ENCODE results near the gene SSBP3. TPM values are rescaled to one million over a fixed set of nuclear protein-coding genes. Genes with fewer than 3 reads are reported as not detected.

Gene SSBP3
- total and polyA plus RNA-seq, 2 experiments from 2014 or later: 47.4 to 68.6 TPM

GRCh38 chr1:54332781-54333585, 73.2 kb downstream of the SSBP3 start (continued):
- TF ChIP-seq, protein P1, sequence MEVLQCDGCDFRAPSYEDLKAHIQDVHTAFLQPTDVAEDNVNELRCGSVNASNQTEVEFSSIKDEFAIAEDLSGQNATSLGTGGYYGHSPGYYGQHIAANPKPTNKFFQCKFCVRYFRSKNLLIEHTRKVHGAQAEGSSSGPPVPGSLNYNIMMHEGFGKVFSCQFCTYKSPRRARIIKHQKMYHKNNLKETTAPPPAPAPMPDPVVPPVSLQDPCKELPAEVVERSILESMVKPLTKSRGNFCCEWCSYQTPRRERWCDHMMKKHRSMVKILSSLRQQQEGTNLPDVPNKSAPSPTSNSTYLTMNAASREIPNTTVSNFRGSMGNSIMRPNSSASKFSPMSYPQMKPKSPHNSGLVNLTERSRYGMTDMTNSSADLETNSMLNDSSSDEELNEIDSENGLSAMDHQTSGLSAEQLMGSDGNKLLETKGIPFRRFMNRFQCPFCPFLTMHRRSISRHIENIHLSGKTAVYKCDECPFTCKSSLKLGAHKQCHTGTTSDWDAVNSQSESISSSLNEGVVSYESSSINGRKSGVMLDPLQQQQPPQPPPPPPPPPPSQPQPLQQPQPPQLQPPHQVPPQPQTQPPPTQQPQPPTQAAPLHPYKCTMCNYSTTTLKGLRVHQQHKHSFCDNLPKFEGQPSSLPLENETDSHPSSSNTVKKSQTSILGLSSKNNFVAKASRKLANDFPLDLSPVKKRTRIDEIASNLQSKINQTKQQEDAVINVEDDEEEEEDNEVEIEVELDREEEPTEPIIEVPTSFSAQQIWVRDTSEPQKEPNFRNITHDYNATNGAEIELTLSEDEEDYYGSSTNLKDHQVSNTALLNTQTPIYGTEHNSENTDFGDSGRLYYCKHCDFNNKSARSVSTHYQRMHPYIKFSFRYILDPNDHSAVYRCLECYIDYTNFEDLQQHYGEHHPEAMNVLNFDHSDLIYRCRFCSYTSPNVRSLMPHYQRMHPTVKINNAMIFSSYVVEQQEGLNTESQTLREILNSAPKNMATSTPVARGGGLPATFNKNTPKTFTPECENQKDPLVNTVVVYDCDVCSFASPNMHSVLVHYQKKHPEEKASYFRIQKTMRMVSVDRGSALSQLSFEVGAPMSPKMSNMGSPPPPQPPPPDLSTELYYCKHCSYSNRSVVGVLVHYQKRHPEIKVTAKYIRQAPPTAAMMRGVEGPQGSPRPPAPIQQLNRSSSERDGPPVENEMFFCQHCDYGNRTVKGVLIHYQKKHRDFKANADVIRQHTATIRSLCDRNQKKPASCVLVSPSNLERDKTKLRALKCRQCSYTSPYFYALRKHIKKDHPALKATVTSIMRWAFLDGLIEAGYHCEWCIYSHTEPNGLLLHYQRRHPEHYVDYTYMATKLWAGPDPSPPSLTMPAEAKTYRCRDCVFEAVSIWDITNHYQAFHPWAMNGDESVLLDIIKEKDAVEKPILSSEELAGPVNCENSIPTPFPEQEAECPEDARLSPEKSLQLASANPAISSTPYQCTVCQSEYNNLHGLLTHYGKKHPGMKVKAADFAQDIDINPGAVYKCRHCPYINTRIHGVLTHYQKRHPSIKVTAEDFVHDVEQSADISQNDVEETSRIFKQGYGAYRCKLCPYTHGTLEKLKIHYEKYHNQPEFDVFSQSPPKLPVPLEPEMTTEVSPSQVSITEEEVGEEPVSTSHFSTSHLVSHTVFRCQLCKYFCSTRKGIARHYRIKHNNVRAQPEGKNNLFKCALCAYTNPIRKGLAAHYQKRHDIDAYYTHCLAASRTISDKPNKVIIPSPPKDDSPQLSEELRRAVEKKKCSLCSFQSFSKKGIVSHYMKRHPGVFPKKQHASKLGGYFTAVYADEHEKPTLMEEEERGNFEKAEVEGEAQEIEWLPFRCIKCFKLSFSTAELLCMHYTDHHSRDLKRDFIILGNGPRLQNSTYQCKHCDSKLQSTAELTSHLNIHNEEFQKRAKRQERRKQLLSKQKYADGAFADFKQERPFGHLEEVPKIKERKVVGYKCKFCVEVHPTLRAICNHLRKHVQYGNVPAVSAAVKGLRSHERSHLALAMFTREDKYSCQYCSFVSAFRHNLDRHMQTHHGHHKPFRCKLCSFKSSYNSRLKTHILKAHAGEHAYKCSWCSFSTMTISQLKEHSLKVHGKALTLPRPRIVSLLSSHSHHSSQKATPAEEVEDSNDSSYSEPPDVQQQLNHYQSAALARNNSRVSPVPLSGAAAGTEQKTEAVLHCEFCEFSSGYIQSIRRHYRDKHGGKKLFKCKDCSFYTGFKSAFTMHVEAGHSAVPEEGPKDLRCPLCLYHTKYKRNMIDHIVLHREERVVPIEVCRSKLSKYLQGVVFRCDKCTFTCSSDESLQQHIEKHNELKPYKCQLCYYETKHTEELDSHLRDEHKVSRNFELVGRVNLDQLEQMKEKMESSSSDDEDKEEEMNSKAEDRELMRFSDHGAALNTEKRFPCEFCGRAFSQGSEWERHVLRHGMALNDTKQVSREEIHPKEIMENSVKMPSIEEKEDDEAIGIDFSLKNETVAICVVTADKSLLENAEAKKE (CRISPR knock-in tag; IDR thresholded peaks at IDR 0.05): no peak
- TF ChIP-seq EZH2phosphoT487 (IDR thresholded peaks at IDR 0.05; ENCODE audit: unreplicated experiment): no peak
- no peak for TF ChIP-seq CREB1 (CRISPR knock-in tag; IDR thresholded peaks at IDR 0.05; ENCODE audit: low read depth)

DNA sequence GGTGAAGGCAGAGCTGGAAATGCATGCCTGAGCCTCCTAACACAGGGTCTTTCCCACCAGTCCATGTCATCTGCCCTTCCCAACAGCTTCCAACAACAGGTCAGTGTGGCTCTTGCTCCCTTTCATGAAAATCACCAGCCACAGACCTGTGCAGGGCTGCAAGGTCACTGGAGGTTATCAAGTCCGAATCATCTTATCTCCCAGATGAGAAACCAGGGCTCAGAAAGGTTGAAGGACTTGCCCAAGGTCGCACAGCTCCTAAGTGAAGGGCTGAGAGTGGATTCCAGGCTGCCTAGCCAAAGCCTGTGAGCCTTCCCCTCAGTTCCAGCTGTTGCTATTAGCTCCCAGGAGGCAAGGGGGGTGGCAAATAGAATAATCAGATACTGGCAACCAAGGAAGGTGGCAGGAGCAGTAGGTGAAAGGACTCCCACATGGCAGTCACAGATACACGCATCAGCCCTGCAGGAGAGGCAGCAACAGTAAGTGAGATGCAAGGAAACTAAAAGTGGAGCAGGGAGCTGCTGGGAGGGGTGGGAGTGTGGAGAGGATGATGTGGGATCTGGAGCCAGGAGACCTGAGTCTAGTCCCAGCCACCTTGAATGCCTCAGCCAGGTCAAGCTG, 74.2 kb downstream of the SSBP3 start:
- peak overlapping the region; percentile 68 for H3K4me2 ChIP-seq
- H3K27me3 Mint-ChIP-seq (ENCODE audit: insufficient read depth, low read depth, poor library complexity): peaks cover 15% of the 10 kb centered on the region
- H2AFZ ChIP-seq: no peak overlapping the region
- peaks cover 98% of the 10 kb centered on the region for H3K4me1 ChIP-seq (ENCODE audit: insufficient read depth)
- no peak for TF ChIP-seq REST (IDR thresholded peaks at IDR 0.05; ENCODE audit: unreplicated experiment)
- TF ChIP-seq, protein P2, sequence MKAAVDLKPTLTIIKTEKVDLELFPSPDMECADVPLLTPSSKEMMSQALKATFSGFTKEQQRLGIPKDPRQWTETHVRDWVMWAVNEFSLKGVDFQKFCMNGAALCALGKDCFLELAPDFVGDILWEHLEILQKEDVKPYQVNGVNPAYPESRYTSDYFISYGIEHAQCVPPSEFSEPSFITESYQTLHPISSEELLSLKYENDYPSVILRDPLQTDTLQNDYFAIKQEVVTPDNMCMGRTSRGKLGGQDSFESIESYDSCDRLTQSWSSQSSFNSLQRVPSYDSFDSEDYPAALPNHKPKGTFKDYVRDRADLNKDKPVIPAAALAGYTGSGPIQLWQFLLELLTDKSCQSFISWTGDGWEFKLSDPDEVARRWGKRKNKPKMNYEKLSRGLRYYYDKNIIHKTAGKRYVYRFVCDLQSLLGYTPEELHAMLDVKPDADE (IDR thresholded peaks at IDR 0.05): no peak
- no peak for TF ChIP-seq CREB1 (CRISPR knock-in tag; IDR thresholded peaks at IDR 0.05; ENCODE audit: low read depth)
- H3K79me2 ChIP-seq (replicated peaks; ENCODE audit: insufficient read depth): peaks cover 99% of the 10 kb centered on the region
- H3K36me3 ChIP-seq (ENCODE audit: insufficient read depth): no peaks in the 10 kb centered on the region
- no peaks in the 10 kb centered on the region for H3K9me3 Mint-ChIP-seq
- no peaks in the 10 kb centered on the region for H3K36me3 Mint-ChIP-seq (ENCODE audit: low read depth)
- no peak overlapping the region for H3K4me3 ChIP-seq
- H3F3A ChIP-seq (replicated peaks; ENCODE audit: low read depth): peaks cover 13% of the 10 kb centered on the region; the same call in 1 of the 2 replicates
- H3K27ac Mint-ChIP-seq: no peak overlapping the region
- no peaks in the 10 kb centered on the region for H3K27me3 ChIP-seq (ENCODE audit: insufficient read depth)
- H3K4me1 Mint-ChIP-seq: peaks cover 95% of the 10 kb centered on the region
- peak; percentile 5; the same call in 2 of the 3 replicates for ATAC-seq
- H3K4me3 Mint-ChIP-seq: peak overlapping the region; percentile 17; the same call in 1 of the 3 replicates
- DNase-seq (ENCODE audit: low spot score): no peak
- no peaks in the 10 kb centered on the region for H3K9me2 ChIP-seq (ENCODE audit: insufficient read depth)
- peak overlapping the region; percentile 72 for H3K27ac ChIP-seq (ENCODE audit: low read depth)
- peaks cover 30% of the 10 kb centered on the region; the same call in 1 of the 2 replicates for H4K20me1 ChIP-seq (replicated peaks; ENCODE audit: insufficient read depth)
